Measurements from ENCODE around the gene WDR74. TPM values are rescaled to one million over a fixed set of nuclear protein-coding genes. Genes with fewer than 3 reads are reported as not detected.

The WDR74 gene
- 31.6 TPM for polyA plus RNA-seq (2013, experiment 1 of 2)
- 30.7 TPM for polyA plus RNA-seq (2013, experiment 2 of 2)

GRCh38 chr11:62839050-62839945, at the start of gene WDR74:
Gene WDR74 (minus strand): TSS chr11:62839590. CDS start chr11:62839570, 20 bp downstream.
- Histone ChIP-seq H3K4me1 (ENCODE audit: control insufficient read depth in 2 of 2, insufficient read depth in 1 of 2, low read depth in 1 of 2, low read length in 2 of 2) (peaks cover 8 to 10% of the 10 kb centered on the region in 2 donors), H3K27ac (replicated peaks; ENCODE audit: low read length) (peak within 1 kb of the TSS; percentile 93), H3K18ac (ENCODE audit: low read length) (peak within 1 kb of the TSS; percentile 88), H4K8ac (ENCODE audit: low read depth, low read length) (no peak within 1 kb of the TSS), H2AK5ac (ENCODE audit: low read depth, low read length) (peak within 1 kb of the TSS; percentile 86), H3K9ac (ENCODE audit: low read depth, low read length, poor library complexity) (peak within 1 kb of the TSS; percentile 92), H3K4ac (ENCODE audit: low read length) (peak within 1 kb of the TSS; percentile 13), H3K9me3 (replicated peaks in 1 of 2; ENCODE audit: control insufficient read depth in 2 of 2, insufficient read depth in 1 of 2, low read depth in 1 of 2, low read length in 2 of 2) (no peaks in the 10 kb centered on the region), H3K23ac (ENCODE audit: low read depth, low read length, poor library complexity) (peak within 1 kb of the TSS; percentile 8), H2BK5ac (ENCODE audit: low read length) (no peak within 1 kb of the TSS), H3K36me3 (replicated peaks in 1 of 2; ENCODE audit: control insufficient read depth in 2 of 2, insufficient read depth in 2 of 2, low read length in 2 of 2) (peaks cover 21 to 36% of the 10 kb centered on the region in 2 donors), H2AFZ (ENCODE audit: low read length) (peak within 1 kb of the TSS; percentile 90), H4K91ac (ENCODE audit: low read depth, low read length, poor library complexity) (no peak within 1 kb of the TSS), H2BK15ac (ENCODE audit: low read length) (no peak within 1 kb of the TSS), H3K14ac (ENCODE audit: low read length) (no peak within 1 kb of the TSS), H3K4me3 (ENCODE audit: low read length in 2 of 2) (peak within 1 kb of the TSS; percentile 96 to 99), H3K27me3 (ENCODE audit: control insufficient read depth in 3 of 3, insufficient read depth in 3 of 3, low read depth in 1 of 3, low read length in 3 of 3) (no peaks in the 10 kb centered on the region), H2BK120ac (ENCODE audit: low read depth, low read length) (no peak within 1 kb of the TSS), H3K79me1 (ENCODE audit: low read depth, low read length) (peaks cover 5% of the 10 kb centered on the region), H2BK12ac (ENCODE audit: low read length) (no peak within 1 kb of the TSS), H3K4me2 (ENCODE audit: insufficient read depth, low read length, poor library complexity, severe bottlenecking) (peak within 1 kb of the TSS; percentile 98)
- DNase-seq (ENCODE audit: low spot score), result peak; percentile 84
- WGBS, 2 donors (ENCODE audit: extremely low coverage in 2 of 2, insufficient read length in 2 of 2, insufficient replicate concordance in 1 of 2), result no CpG with 5 or more reads among the region's 62 CpGs

- no peak overlapping the region for H3K9ac ChIP-seq (ENCODE audit: low read depth, low read length, poor library complexity)
- peaks cover 0 to 11% of the 10 kb centered on the region in 2 donors for H3K4me1 ChIP-seq (ENCODE audit: control insufficient read depth in 2 of 2, insufficient read depth in 1 of 2, low read depth in 1 of 2, low read length in 2 of 2)
- H2BK15ac ChIP-seq (ENCODE audit: low read length), result no peak overlapping the region
- no peak overlapping the region for H3K4me2 ChIP-seq (ENCODE audit: insufficient read depth, low read length, poor library complexity, severe bottlenecking)
- no peak overlapping the region for H3K23ac ChIP-seq (ENCODE audit: low read depth, low read length, poor library complexity)
- H3K36me3 ChIP-seq (replicated peaks in 1 of 2; ENCODE audit: control insufficient read depth in 2 of 2, insufficient read depth in 2 of 2, low read length in 2 of 2), result peaks cover 44 to 61% of the 10 kb centered on the region in 2 donors
- H4K8ac ChIP-seq (ENCODE audit: low read depth, low read length), result no peak overlapping the region
- no peak overlapping the region for H3K4me3 ChIP-seq (ENCODE audit: low read length in 2 of 2)
- no peak overlapping the region for H2AFZ ChIP-seq (ENCODE audit: low read length)
- H2AK5ac ChIP-seq (ENCODE audit: low read depth, low read length), result no peak overlapping the region
- no peak overlapping the region for H2BK120ac ChIP-seq (ENCODE audit: low read depth, low read length)
- peaks cover 8% of the 10 kb centered on the region for H3K79me1 ChIP-seq (ENCODE audit: low read depth, low read length)
- DNase-seq (ENCODE audit: low spot score), result no peak
- no peaks in the 10 kb centered on the region for H3K27me3 ChIP-seq (ENCODE audit: control insufficient read depth in 3 of 3, insufficient read depth in 3 of 3, low read depth in 1 of 3, low read length in 3 of 3)
- no CpG with 5 or more reads among the region's 2 CpGs for WGBS, 2 donors (ENCODE audit: extremely low coverage in 2 of 2, insufficient read length in 2 of 2, insufficient replicate concordance in 1 of 2)
- H3K9me3 ChIP-seq (replicated peaks in 1 of 2; ENCODE audit: control insufficient read depth in 2 of 2, insufficient read depth in 1 of 2, low read depth in 1 of 2, low read length in 2 of 2), result no peaks in the 10 kb centered on the region
- no peak overlapping the region for H3K18ac ChIP-seq (ENCODE audit: low read length)
- no peak overlapping the region for H2BK5ac ChIP-seq (ENCODE audit: low read length)
- H2BK12ac ChIP-seq (ENCODE audit: low read length), result no peak overlapping the region
- no peak overlapping the region for H4K91ac ChIP-seq (ENCODE audit: low read depth, low read length, poor library complexity)
- no peak overlapping the region for H3K4ac ChIP-seq (ENCODE audit: low read length)
- H3K27ac ChIP-seq (replicated peaks; ENCODE audit: low read length), result no peak overlapping the region
- H3K14ac ChIP-seq (ENCODE audit: low read length), result no peak overlapping the region
Measured at GRCh38 chr11:62889126-62889483, 49.7 kb upstream of the WDR74 start.

- H3K14ac ChIP-seq (ENCODE audit: low read length), result no peak overlapping the region
Measured at GRCh38 chr11:62888406-62888805, 49.0 kb upstream of the WDR74 start.

GRCh38 chr11:62885137-62885750, 45.9 kb upstream of the WDR74 start:
- Histone ChIP-seq H3K18ac (ENCODE audit: low read length) (no peak overlapping the region), H4K8ac (ENCODE audit: low read depth, low read length) (no peak overlapping the region), H2AFZ (ENCODE audit: low read length) (no peak overlapping the region), H3K23ac (ENCODE audit: low read depth, low read length, poor library complexity) (no peak overlapping the region), H3K27ac (replicated peaks; ENCODE audit: low read length) (no peak overlapping the region), H2BK120ac (ENCODE audit: low read depth, low read length) (no peak overlapping the region), H2BK15ac (ENCODE audit: low read length) (no peak overlapping the region), H3K4me1 (ENCODE audit: control insufficient read depth in 2 of 2, insufficient read depth in 1 of 2, low read depth in 1 of 2, low read length in 2 of 2) (peaks cover 7 to 29% of the 10 kb centered on the region in 2 donors), H2BK12ac (ENCODE audit: low read length) (no peak overlapping the region), H3K4me2 (ENCODE audit: insufficient read depth, low read length, poor library complexity, severe bottlenecking) (no peak overlapping the region), H2AK5ac (ENCODE audit: low read depth, low read length) (no peak overlapping the region), H3K36me3 (replicated peaks in 1 of 2; ENCODE audit: control insufficient read depth in 2 of 2, insufficient read depth in 2 of 2, low read length in 2 of 2) (peaks cover 62 to 90% of the 10 kb centered on the region in 2 donors), H3K14ac (ENCODE audit: low read length) (no peak overlapping the region), H3K4ac (ENCODE audit: low read length) (no peak overlapping the region), H3K79me1 (ENCODE audit: low read depth, low read length) (peaks cover 16% of the 10 kb centered on the region), H3K27me3 (ENCODE audit: control insufficient read depth in 3 of 3, insufficient read depth in 3 of 3, low read depth in 1 of 3, low read length in 3 of 3) (no peaks in the 10 kb centered on the region), H4K91ac (ENCODE audit: low read depth, low read length, poor library complexity) (no peak overlapping the region), H3K9me3 (replicated peaks in 1 of 2; ENCODE audit: control insufficient read depth in 2 of 2, insufficient read depth in 1 of 2, low read depth in 1 of 2, low read length in 2 of 2) (no peaks in the 10 kb centered on the region), H3K9ac (ENCODE audit: low read depth, low read length, poor library complexity) (no peak overlapping the region), H3K4me3 (ENCODE audit: low read length in 2 of 2) (peak overlapping the region in 1 of 2 donors; percentile 13), H2BK5ac (ENCODE audit: low read length) (no peak overlapping the region)
- DNase-seq (ENCODE audit: low spot score), result no peak
- WGBS, 2 donors (ENCODE audit: extremely low coverage in 2 of 2, insufficient read length in 2 of 2, insufficient replicate concordance in 1 of 2), result no CpG with 5 or more reads among the region's 11 CpGs

More at GRCh38 chr11:62888406-62888805, 49.0 kb upstream of the WDR74 start:
- no peak overlapping the region for H4K8ac ChIP-seq (ENCODE audit: low read depth, low read length)
- H3K27ac ChIP-seq (replicated peaks; ENCODE audit: low read length), result no peak overlapping the region
- H3K4ac ChIP-seq (ENCODE audit: low read length), result no peak overlapping the region
- H3K36me3 ChIP-seq (replicated peaks in 1 of 2; ENCODE audit: control insufficient read depth in 2 of 2, insufficient read depth in 2 of 2, low read length in 2 of 2), result peaks cover 50 to 68% of the 10 kb centered on the region in 2 donors
- H3K9me3 ChIP-seq (replicated peaks in 1 of 2; ENCODE audit: control insufficient read depth in 2 of 2, insufficient read depth in 1 of 2, low read depth in 1 of 2, low read length in 2 of 2), result no peaks in the 10 kb centered on the region
- no peak for DNase-seq (ENCODE audit: low spot score)
- H3K27me3 ChIP-seq (ENCODE audit: control insufficient read depth in 3 of 3, insufficient read depth in 3 of 3, low read depth in 1 of 3, low read length in 3 of 3), result no peaks in the 10 kb centered on the region
- H3K18ac ChIP-seq (ENCODE audit: low read length), result no peak overlapping the region
- no peak overlapping the region for H3K4me2 ChIP-seq (ENCODE audit: insufficient read depth, low read length, poor library complexity, severe bottlenecking)
- peaks cover 10% of the 10 kb centered on the region for H3K79me1 ChIP-seq (ENCODE audit: low read depth, low read length)
- H3K4me1 ChIP-seq (ENCODE audit: control insufficient read depth in 2 of 2, insufficient read depth in 1 of 2, low read depth in 1 of 2, low read length in 2 of 2), result peaks cover 2 to 18% of the 10 kb centered on the region in 2 donors
- H2BK120ac ChIP-seq (ENCODE audit: low read depth, low read length), result no peak overlapping the region
- no peak overlapping the region for H3K4me3 ChIP-seq (ENCODE audit: low read length in 2 of 2)
- no peak overlapping the region for H2BK5ac ChIP-seq (ENCODE audit: low read length)
- no peak overlapping the region for H2AK5ac ChIP-seq (ENCODE audit: low read depth, low read length)
- no peak overlapping the region for H2AFZ ChIP-seq (ENCODE audit: low read length)
- WGBS, 2 donors (ENCODE audit: extremely low coverage in 2 of 2, insufficient read length in 2 of 2, insufficient replicate concordance in 1 of 2), result no CpG with 5 or more reads among the region's 14 CpGs
- no peak overlapping the region for H2BK12ac ChIP-seq (ENCODE audit: low read length)
- no peak overlapping the region for H4K91ac ChIP-seq (ENCODE audit: low read depth, low read length, poor library complexity)
- H3K9ac ChIP-seq (ENCODE audit: low read depth, low read length, poor library complexity), result no peak overlapping the region
- H2BK15ac ChIP-seq (ENCODE audit: low read length), result no peak overlapping the region
- H3K23ac ChIP-seq (ENCODE audit: low read depth, low read length, poor library complexity), result no peak overlapping the region

Data from neuronal stem cell (in vitro differentiated cells).